HepG2 (cell line): ENCODE results near the gene HNRNPUL1. TPM values are rescaled to one million over a fixed set of nuclear protein-coding genes. Genes with fewer than 3 reads are reported as not detected.

Source experiments
- ARHGAP35 ChIP-seq: sonication (generic); formaldehyde crosslinking; IDR thresholded peaks from 2 replicates; pipeline ENCODE4 v1.9.0; 2022; ENCODE audit warnings: mild to moderate bottlenecking, inconsistent platforms, moderate library complexity, missing genetic modification reagents, borderline replicate concordance
- FOXO1 ChIP-seq: sonication (generic); formaldehyde crosslinking; IDR thresholded peaks from 2 replicates; pipeline ENCODE4 v1.4.0; 2020; ENCODE audit warnings: missing genetic modification reagents
- GATAD2A ChIP-seq: IDR thresholded peaks from 2 replicates; pipeline ENCODE4 v1.6.1; 2016
- HNRNPK ChIP-seq: fragments of 200-400 bp; formaldehyde crosslinking; IDR thresholded peaks from 2 replicates; pipeline ENCODE4 v1.6.1; 2018; ENCODE audit warnings: low read length, low read depth, moderate library complexity, mild to moderate bottlenecking; ENCODE audit not compliant: poor library complexity, severe bottlenecking
- HOXA7 ChIP-seq: sonication (generic); formaldehyde crosslinking; IDR thresholded peaks from 2 replicates; pipeline ENCODE4 v1.8.1; 2022; ENCODE audit warnings: mild to moderate bottlenecking, missing genetic modification reagents, moderate library complexity
- KDM2A ChIP-seq: sonication (generic); formaldehyde crosslinking; IDR thresholded peaks from 2 replicates; pipeline ENCODE4 v1.4.0; 2020; ENCODE audit warnings: low read depth, missing genetic modification reagents, borderline replicate concordance
- NR2F6 ChIP-seq, 2 experiments: IDR thresholded peaks; 2 replicates each; pipeline ENCODE4 v1.6.1; 2016; ENCODE audit warnings: antibody characterized with exemption in 1 of 2, mild to moderate bottlenecking in 1 of 2
- NRL ChIP-seq: sonication (generic); formaldehyde crosslinking; IDR thresholded peaks from 2 replicates; pipeline ENCODE4 v1.5.0; 2020; ENCODE audit warnings: missing genetic modification reagents, mild to moderate bottlenecking, moderate library complexity, borderline replicate concordance
- SP4 ChIP-seq: sonication (generic); formaldehyde crosslinking; IDR thresholded peaks from 2 replicates; pipeline ENCODE4 v1.8.1; 2023; ENCODE audit warnings: mild to moderate bottlenecking, missing genetic modification reagents
- ZBTB10 ChIP-seq: sonication (generic); formaldehyde crosslinking; IDR thresholded peaks from 2 replicates; pipeline ENCODE4 v1.4.0; 2020; ENCODE audit warnings: missing genetic modification reagents, borderline replicate concordance
- ZNF430 ChIP-seq: sonication (generic); formaldehyde crosslinking; IDR thresholded peaks from 2 replicates; pipeline ENCODE4 v1.9.0; 2021; ENCODE audit warnings: mild to moderate bottlenecking, missing genetic modification reagents
- polyA plus RNA-seq, 8 experiments: library from polyadenylated mRNA; depleted of rRNA in 3 of 8; stranded (reverse) in 7 of 8; unstranded in 1 of 8; fragments of >200 nt; fragmentation: Illumina TruSeq in 4 of 8; extraction: Trizol in 4 of 8; gene quantifications; 2 replicates each; pipeline versions ENCODE4 v1.2.1 to v1.2.3, GENCODE V29; 2011 to 2016; ENCODE audit warnings: low read depth in 4 of 8, missing spikeins in 1 of 8, mixed read lengths in 1 of 8; ENCODE audit not compliant: insufficient read depth in 1 of 8
- total RNA-seq, 5 experiments: library from RNA; depleted of rRNA; stranded (reverse); fragments of >200 nt; fragmentation: Illumina TruSeq; extraction: Trizol; gene quantifications; 2 replicates each; pipeline ENCODE4 v1.2.3, GENCODE V29; 2016; ENCODE audit warnings: low read depth in 1 of 5
- TF ChIP-seq, protein P1 (sequence below): sonication (generic); formaldehyde crosslinking; IDR thresholded peaks from 2 replicates; pipeline ENCODE4 v1.4.0; 2020; ENCODE audit warnings: mild to moderate bottlenecking, missing genetic modification reagents
- TF ChIP-seq, protein P2 (sequence below): IDR thresholded peaks from 2 replicates; pipeline ENCODE4 v1.6.1; 2012; ENCODE audit warnings: inconsistent platforms
- TF ChIP-seq, protein P3 (sequence below): sonication (generic); formaldehyde crosslinking; IDR thresholded peaks from 2 replicates; pipeline ENCODE4 v1.9.0; 2021; ENCODE audit warnings: mild to moderate bottlenecking, missing genetic modification reagents

The HNRNPUL1 gene
- total and polyA plus RNA-seq, 2 of the 13 experiments (the other 11 are each of a cell fraction or from before 2014, with no cell fraction given), result 30.9 to 81.7 TPM

GRCh38 chr19:41353466-41354342, 89.5 kb downstream of the HNRNPUL1 start, which contains the start of gene TGFB1 (continued):
- TF ChIP-seq ZBTB10 (no peak; the same call in 1 of the 2 replicates), KDM2A (peak; percentile 72; the same call in 1 of the 2 replicates), ARHGAP35 (CRISPR knock-in tag) (0 out of 2 replicates have a peak, but pooled peaks have one; percentile 24), SP4 (peak; percentile 95), HOXA7 (CRISPR knock-in tag) (0 out of 2 replicates have a peak, but pooled peaks have one; percentile 36), FOXO1 (CRISPR knock-in tag) (no peak), NRL (CRISPR knock-in tag) (no peak; the same call in 1 of the 2 replicates), ZNF430 (CRISPR knock-in tag) (no peak), NR2F6 (IDR thresholded peaks at IDR 0.05) (no peak), NR2F6 (CRISPR knock-in tag; IDR thresholded peaks at IDR 0.05) (peak; percentile 50; the same call in 1 of the 2 replicates), GATAD2A (CRISPR knock-in tag) (peak; percentile 72), HNRNPK (peak; percentile 87)
- TF ChIP-seq, protein P1, sequence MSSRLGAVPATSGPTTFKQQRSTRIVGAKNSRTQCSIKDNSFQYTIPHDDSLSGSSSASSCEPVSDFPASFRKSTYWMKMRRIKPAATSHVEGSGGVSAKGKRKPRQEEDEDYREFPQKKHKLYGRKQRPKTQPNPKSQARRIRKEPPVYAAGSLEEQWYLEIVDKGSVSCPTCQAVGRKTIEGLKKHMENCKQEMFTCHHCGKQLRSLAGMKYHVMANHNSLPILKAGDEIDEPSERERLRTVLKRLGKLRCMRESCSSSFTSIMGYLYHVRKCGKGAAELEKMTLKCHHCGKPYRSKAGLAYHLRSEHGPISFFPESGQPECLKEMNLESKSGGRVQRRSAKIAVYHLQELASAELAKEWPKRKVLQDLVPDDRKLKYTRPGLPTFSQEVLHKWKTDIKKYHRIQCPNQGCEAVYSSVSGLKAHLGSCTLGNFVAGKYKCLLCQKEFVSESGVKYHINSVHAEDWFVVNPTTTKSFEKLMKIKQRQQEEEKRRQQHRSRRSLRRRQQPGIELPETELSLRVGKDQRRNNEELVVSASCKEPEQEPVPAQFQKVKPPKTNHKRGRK (CRISPR knock-in tag), result 0 out of 2 replicates have a peak, but pooled peaks have one; percentile 13
- TF ChIP-seq, protein P2, sequence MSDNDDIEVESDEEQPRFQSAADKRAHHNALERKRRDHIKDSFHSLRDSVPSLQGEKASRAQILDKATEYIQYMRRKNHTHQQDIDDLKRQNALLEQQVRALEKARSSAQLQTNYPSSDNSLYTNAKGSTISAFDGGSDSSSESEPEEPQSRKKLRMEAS, result peak; percentile 72
- TF ChIP-seq, protein P3, sequence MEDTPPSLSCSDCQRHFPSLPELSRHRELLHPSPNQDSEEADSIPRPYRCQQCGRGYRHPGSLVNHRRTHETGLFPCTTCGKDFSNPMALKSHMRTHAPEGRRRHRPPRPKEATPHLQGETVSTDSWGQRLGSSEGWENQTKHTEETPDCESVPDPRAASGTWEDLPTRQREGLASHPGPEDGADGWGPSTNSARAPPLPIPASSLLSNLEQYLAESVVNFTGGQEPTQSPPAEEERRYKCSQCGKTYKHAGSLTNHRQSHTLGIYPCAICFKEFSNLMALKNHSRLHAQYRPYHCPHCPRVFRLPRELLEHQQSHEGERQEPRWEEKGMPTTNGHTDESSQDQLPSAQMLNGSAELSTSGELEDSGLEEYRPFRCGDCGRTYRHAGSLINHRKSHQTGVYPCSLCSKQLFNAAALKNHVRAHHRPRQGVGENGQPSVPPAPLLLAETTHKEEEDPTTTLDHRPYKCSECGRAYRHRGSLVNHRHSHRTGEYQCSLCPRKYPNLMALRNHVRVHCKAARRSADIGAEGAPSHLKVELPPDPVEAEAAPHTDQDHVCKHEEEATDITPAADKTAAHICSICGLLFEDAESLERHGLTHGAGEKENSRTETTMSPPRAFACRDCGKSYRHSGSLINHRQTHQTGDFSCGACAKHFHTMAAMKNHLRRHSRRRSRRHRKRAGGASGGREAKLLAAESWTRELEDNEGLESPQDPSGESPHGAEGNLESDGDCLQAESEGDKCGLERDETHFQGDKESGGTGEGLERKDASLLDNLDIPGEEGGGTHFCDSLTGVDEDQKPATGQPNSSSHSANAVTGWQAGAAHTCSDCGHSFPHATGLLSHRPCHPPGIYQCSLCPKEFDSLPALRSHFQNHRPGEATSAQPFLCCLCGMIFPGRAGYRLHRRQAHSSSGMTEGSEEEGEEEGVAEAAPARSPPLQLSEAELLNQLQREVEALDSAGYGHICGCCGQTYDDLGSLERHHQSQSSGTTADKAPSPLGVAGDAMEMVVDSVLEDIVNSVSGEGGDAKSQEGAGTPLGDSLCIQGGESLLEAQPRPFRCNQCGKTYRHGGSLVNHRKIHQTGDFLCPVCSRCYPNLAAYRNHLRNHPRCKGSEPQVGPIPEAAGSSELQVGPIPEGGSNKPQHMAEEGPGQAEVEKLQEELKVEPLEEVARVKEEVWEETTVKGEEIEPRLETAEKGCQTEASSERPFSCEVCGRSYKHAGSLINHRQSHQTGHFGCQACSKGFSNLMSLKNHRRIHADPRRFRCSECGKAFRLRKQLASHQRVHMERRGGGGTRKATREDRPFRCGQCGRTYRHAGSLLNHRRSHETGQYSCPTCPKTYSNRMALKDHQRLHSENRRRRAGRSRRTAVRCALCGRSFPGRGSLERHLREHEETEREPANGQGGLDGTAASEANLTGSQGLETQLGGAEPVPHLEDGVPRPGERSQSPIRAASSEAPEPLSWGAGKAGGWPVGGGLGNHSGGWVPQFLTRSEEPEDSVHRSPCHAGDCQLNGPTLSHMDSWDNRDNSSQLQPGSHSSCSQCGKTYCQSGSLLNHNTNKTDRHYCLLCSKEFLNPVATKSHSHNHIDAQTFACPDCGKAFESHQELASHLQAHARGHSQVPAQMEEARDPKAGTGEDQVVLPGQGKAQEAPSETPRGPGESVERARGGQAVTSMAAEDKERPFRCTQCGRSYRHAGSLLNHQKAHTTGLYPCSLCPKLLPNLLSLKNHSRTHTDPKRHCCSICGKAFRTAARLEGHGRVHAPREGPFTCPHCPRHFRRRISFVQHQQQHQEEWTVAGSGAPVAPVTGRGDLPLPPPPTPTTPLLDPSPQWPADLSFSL (CRISPR knock-in tag), result no peak
